DND-41 (cell line): ENCODE measurements around the gene CLTA.

Source experiments
- EZH2 ChIP-seq: IDR thresholded peaks from 3 replicates; pipeline ENCODE4 v1.6.1; 2012; ENCODE audit warnings: borderline replicate concordance, low read depth, mild to moderate bottlenecking, moderate library complexity, low read length, inconsistent platforms; ENCODE audit not compliant: severe bottlenecking
- TF ChIP-seq, protein P1 (sequence below): IDR thresholded peaks from 2 replicates; pipeline ENCODE4 v1.5.1; 2012; ENCODE audit warnings: borderline replicate concordance, low read length, moderate library complexity, mild to moderate bottlenecking; ENCODE audit not compliant: poor library complexity, severe bottlenecking; ENCODE audit errors: extremely low read depth

DNA sequence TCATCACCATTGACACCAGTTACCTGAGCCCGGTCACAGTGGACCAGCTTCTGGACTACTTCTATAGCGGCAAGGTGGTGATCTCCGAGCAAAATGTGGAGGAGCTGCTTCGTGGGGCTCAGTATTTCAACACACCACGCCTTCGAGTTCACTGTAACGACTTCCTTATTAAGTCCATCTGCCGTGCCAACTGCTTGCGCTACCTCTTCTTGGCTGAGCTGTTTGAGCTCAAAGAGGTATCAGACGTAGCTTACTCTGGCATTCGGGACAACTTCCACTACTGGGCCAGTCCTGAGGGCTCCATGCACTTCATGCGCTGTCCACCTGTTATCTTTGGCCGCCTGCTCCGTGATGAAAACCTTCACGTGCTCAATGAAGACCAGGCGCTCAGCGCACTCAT is 21.0 kb upstream of the CLTA start:
- TF ChIP-seq, protein P1, sequence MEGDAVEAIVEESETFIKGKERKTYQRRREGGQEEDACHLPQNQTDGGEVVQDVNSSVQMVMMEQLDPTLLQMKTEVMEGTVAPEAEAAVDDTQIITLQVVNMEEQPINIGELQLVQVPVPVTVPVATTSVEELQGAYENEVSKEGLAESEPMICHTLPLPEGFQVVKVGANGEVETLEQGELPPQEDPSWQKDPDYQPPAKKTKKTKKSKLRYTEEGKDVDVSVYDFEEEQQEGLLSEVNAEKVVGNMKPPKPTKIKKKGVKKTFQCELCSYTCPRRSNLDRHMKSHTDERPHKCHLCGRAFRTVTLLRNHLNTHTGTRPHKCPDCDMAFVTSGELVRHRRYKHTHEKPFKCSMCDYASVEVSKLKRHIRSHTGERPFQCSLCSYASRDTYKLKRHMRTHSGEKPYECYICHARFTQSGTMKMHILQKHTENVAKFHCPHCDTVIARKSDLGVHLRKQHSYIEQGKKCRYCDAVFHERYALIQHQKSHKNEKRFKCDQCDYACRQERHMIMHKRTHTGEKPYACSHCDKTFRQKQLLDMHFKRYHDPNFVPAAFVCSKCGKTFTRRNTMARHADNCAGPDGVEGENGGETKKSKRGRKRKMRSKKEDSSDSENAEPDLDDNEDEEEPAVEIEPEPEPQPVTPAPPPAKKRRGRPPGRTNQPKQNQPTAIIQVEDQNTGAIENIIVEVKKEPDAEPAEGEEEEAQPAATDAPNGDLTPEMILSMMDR, result no peak
- TF ChIP-seq EZH2, result no peak
